CD4-positive, alpha-beta T cell treated with Interleukin-10 for 1 hour (primary cell): ENCODE results near the gene FOXS1.

Source experiments
- DNase-seq: peaks from one replicate; pipeline ENCODE4 v3.0.0-alpha.2; 2020

Gene FOXS1

GRCh38 chr20:31860390-31861134 is 15.2 kb upstream of the FOXS1 start:
- no peak for DNase-seq

GRCh38 chr20:31859998-31860380 is 14.6 kb upstream of the FOXS1 start:
- DNase-seq = no peak

- no peak for DNase-seq
Observed at GRCh38 chr20:31859266-31859997, 14.0 kb upstream of the FOXS1 start.

- DNase-seq = no peak
Observed at GRCh38 chr20:31858760-31859083, 13.3 kb upstream of the FOXS1 start.

- no peak for DNase-seq
Observed at GRCh38 chr20:31857861-31858759, 12.7 kb upstream of the FOXS1 start.

GRCh38 chr20:31856516-31856915 is 11.1 kb upstream of the FOXS1 start:
- no peak for DNase-seq

GRCh38 chr20:31853481-31853880 is 8.1 kb upstream of the FOXS1 start:
- DNase-seq = no peak

GRCh38 chr20:31851240-31851955 is 6.0 kb upstream of the FOXS1 start:
- DNase-seq = no peak

GRCh38 chr20:31849306-31849930 is 4.0 kb upstream of the FOXS1 start:
- no peak for DNase-seq

GRCh38 chr20:31848088-31848999 is 2.9 kb upstream of the FOXS1 start:
- DNase-seq = no peak

- DNase-seq = no peak
Observed at GRCh38 chr20:31846793-31847138, 1.4 kb upstream of the FOXS1 start.

- DNase-seq = no peak
Observed at GRCh38 chr20:31844737-31845299, 586 bp downstream of the FOXS1 start.

- DNase-seq = no peak
Observed at GRCh38 chr20:31843881-31844280, 1.5 kb downstream of the FOXS1 start.

- DNase-seq = no peak
Observed at GRCh38 chr20:31843288-31843687, 2.1 kb downstream of the FOXS1 start.

- DNase-seq = no peak
Observed at GRCh38 chr20:31842471-31843157, 2.8 kb downstream of the FOXS1 start.

- no peak for DNase-seq
Observed at GRCh38 chr20:31841928-31842327, 3.5 kb downstream of the FOXS1 start.

- no peak for DNase-seq
Observed at GRCh38 chr20:31840906-31841816, 4.2 kb downstream of the FOXS1 start.

- no peak for DNase-seq
Observed at GRCh38 chr20:31839782-31840487, 5.5 kb downstream of the FOXS1 start.
